MM.1S (cell line): ENCODE measurements around the gene ABCG8.
"Not testable (repeated sequence)": the region's sequence is repeated elsewhere in the genome, so short reads cannot be mapped to it uniquely, and the experiment has no call there.

Experiments
- DNase-seq: peaks from one replicate; pipeline ENCODE4 v3.0.0-alpha.2; 2015
- H2AFZ ChIP-seq: fragments of 300-600 bp; sonication (generic); 2 replicates; pipeline ENCODE4 v1.6.0; 2016; ENCODE audit warnings: antibody characterized with exemption, low read length
- H3F3A ChIP-seq: fragments of 300-600 bp; sonication (generic); 2 replicates; pipeline ENCODE4 v1.6.1; 2016; ENCODE audit warnings: mild to moderate bottlenecking, antibody characterized with exemption, low read length, moderate library complexity, mixed read lengths; ENCODE audit not compliant: insufficient read depth
- H3K27ac ChIP-seq: fragments of 300-600 bp; sonication (generic); 2 replicates; pipeline ENCODE4 v1.5.1; 2016; ENCODE audit warnings: mild to moderate bottlenecking, low read length
- H3K27me3 ChIP-seq: fragments of 300-600 bp; sonication (generic); replicated peaks from 2 replicates; pipeline ENCODE4 v1.6.0; 2016; ENCODE audit warnings: low read length; ENCODE audit not compliant: insufficient read depth
- H3K36me3 ChIP-seq: fragments of 300-600 bp; sonication (generic); replicated peaks from 2 replicates; pipeline ENCODE4 v1.6.1; 2016; ENCODE audit warnings: mild to moderate bottlenecking, low read length, mixed read lengths; ENCODE audit not compliant: insufficient read depth
- H3K4me1 ChIP-seq: fragments of 300-600 bp; sonication (generic); 2 replicates; pipeline ENCODE4 v1.6.1; 2016; ENCODE audit warnings: low read length, mixed read lengths
- H3K4me2 ChIP-seq: fragments of 300-600 bp; sonication (generic); 2 replicates; pipeline ENCODE4 v1.6.0; 2016; ENCODE audit warnings: low read depth, low read length
- H3K4me3 ChIP-seq: fragments of 300-600 bp; sonication (generic); 2 replicates; pipeline ENCODE4 v1.5.1; 2016; ENCODE audit warnings: low read length, mixed read lengths
- H3K79me2 ChIP-seq: fragments of 300-600 bp; sonication (generic); 2 replicates; pipeline ENCODE4 v1.6.1; 2016; ENCODE audit warnings: mixed run types, low read length, mixed read lengths
- H3K9ac ChIP-seq: fragments of 300-600 bp; sonication (generic); 2 replicates; pipeline ENCODE4 v1.6.1; 2016; ENCODE audit warnings: low read length, mixed read lengths
- H3K9me2 ChIP-seq: fragments of 300-600 bp; sonication (generic); replicated peaks from 2 replicates; pipeline ENCODE4 v1.6.1; 2016; ENCODE audit warnings: mild to moderate bottlenecking, low read length, mixed read lengths; ENCODE audit not compliant: insufficient read depth
- H3K9me3 ChIP-seq: fragments of 300-600 bp; sonication (generic); replicated peaks from 2 replicates; pipeline ENCODE4 v1.6.1; 2016; ENCODE audit warnings: mild to moderate bottlenecking, low read length, mixed read lengths; ENCODE audit not compliant: insufficient read depth
- H4K20me1 ChIP-seq: fragments of 300-600 bp; sonication (generic); 2 replicates; pipeline ENCODE4 v1.6.1; 2016; ENCODE audit warnings: mild to moderate bottlenecking, low read length, moderate library complexity, mixed read lengths; ENCODE audit not compliant: insufficient read depth
- CTCF ChIP-seq: fragments of 300-600 bp; sonication (generic); IDR thresholded peaks from 2 replicates; pipeline ENCODE4 v1.5.1; 2016; ENCODE audit warnings: antibody characterized with exemption, low read length, mixed read lengths
- EZH2 ChIP-seq: fragments of 300-600 bp; sonication (generic); optimal IDR thresholded peaks from 2 replicates; pipeline ENCODE3; 2017; ENCODE audit warnings: low read depth, mild to moderate bottlenecking, antibody characterized with exemption, low read length, mixed read lengths
- EZH2phosphoT487 ChIP-seq: fragments of 300-600 bp; sonication (generic); IDR thresholded peaks from 2 replicates; pipeline ENCODE4 v1.6.1; 2018; ENCODE audit warnings: antibody characterized with exemption, low read length

The ABCG8 gene

GRCh38 chr2:43905871-43906270 lies 67.1 kb downstream of the ABCG8 start:
- Histone ChIP-seq H3K79me2 (no peaks in the 10 kb centered on the region), H3K9me2 (no peaks in the 10 kb centered on the region), H3K9me3 (no peaks in the 10 kb centered on the region), H3K9ac (no peak overlapping the region), H3K36me3 (peaks cover 9% of the 10 kb centered on the region), H3F3A (no peaks in the 10 kb centered on the region), H4K20me1 (no peaks in the 10 kb centered on the region), H3K27me3 (no peaks in the 10 kb centered on the region), H3K4me1 (no peaks in the 10 kb centered on the region), H3K4me2 (no peak overlapping the region), H3K27ac (no peak overlapping the region), H2AFZ (no peak overlapping the region), H3K4me3 (no peak overlapping the region)
- no peak for DNase-seq
- TF ChIP-seq CTCF (no peak), EZH2 (no peak), EZH2phosphoT487 (no peak)

- peaks cover 9% of the 10 kb centered on the region for H3K36me3 ChIP-seq
Observed at GRCh38 chr2:43906448-43907109, 67.8 kb downstream of the ABCG8 start.

GRCh38 chr2:43911136-43911790 lies 72.5 kb downstream of the ABCG8 start:
- not testable (repeated sequence) for H3K79me2 ChIP-seq, H3K9me2 ChIP-seq, H3K9me3 ChIP-seq, H3K4me2 ChIP-seq, DNase-seq, H3K4me1 ChIP-seq, H3F3A ChIP-seq, H3K27me3 ChIP-seq, H2AFZ ChIP-seq, H4K20me1 ChIP-seq, H3K36me3 ChIP-seq, H3K27ac ChIP-seq, H3K9ac ChIP-seq, H3K4me3 ChIP-seq

More at GRCh38 chr2:43906448-43907109, 67.8 kb downstream of the ABCG8 start:
- Histone ChIP-seq H3K79me2 (no peaks in the 10 kb centered on the region), H3K9me3 (no peaks in the 10 kb centered on the region), H3K4me3 (no peak overlapping the region), H4K20me1 (no peaks in the 10 kb centered on the region), H2AFZ (no peak overlapping the region), H3K9me2 (no peaks in the 10 kb centered on the region), H3K27me3 (no peaks in the 10 kb centered on the region), H3K27ac (no peak overlapping the region), H3K4me1 (no peaks in the 10 kb centered on the region), H3K4me2 (no peak overlapping the region), H3F3A (no peaks in the 10 kb centered on the region), H3K9ac (no peak overlapping the region)
- TF ChIP-seq EZH2phosphoT487 (no peak), CTCF (no peak), EZH2 (no peak)
- no peak for DNase-seq

- TF ChIP-seq CTCF (no peak), EZH2phosphoT487 (no peak), EZH2 (no peak)
- H3K4me3 ChIP-seq, result no peak overlapping the region
- no peak overlapping the region for H2AFZ ChIP-seq
- no peak for DNase-seq
- H3K9ac ChIP-seq, result no peak overlapping the region
- no peaks in the 10 kb centered on the region for H4K20me1 ChIP-seq
- peaks cover 6% of the 10 kb centered on the region; the same call in 1 of the 2 replicates for H3K36me3 ChIP-seq
- no peak overlapping the region for H3K27ac ChIP-seq
- H3K4me2 ChIP-seq, result no peak overlapping the region
- H3K27me3 ChIP-seq, result no peaks in the 10 kb centered on the region
- no peaks in the 10 kb centered on the region for H3K9me3 ChIP-seq
- H3K9me2 ChIP-seq, result no peaks in the 10 kb centered on the region
- H3K79me2 ChIP-seq, result no peaks in the 10 kb centered on the region
- no peaks in the 10 kb centered on the region for H3K4me1 ChIP-seq
- H3F3A ChIP-seq, result no peaks in the 10 kb centered on the region
Observed at GRCh38 chr2:43924463-43924862, 85.7 kb downstream of the ABCG8 start.
